Aorta (tissue), 5 donors: ENCODE results near the gene CD59. TPM values are rescaled to one million over a fixed set of nuclear protein-coding genes. Genes with fewer than 3 reads are reported as not detected.

Experiments used
- ATAC-seq: fragments of 200-7000 bp; cut with Tn5 transposase; one replicate; pipeline ENCODE4 v1.9.1; 2022; ENCODE audit warnings: moderate library complexity; ENCODE audit not compliant: low FRiP score
- DNase-seq, 2 donors: peaks; one replicate each; pipeline ENCODE4 v3.0.0-alpha.2; 2020
- H3K27ac ChIP-seq, 2 donors: one replicate each; pipeline ENCODE4 v1.5.1; 2013; ENCODE audit warnings: low read length in 2 of 2, mild to moderate bottlenecking in 2 of 2, moderate library complexity in 2 of 2, control low read depth in 1 of 2, inconsistent platforms in 1 of 2, low read depth in 1 of 2
- H3K27me3 ChIP-seq, 2 donors: one replicate each; pipeline ENCODE4 v1.6.1; 2013; ENCODE audit warnings: control low read depth in 1 of 2, low read length in 1 of 2, mild to moderate bottlenecking in 1 of 2, moderate library complexity in 1 of 2; ENCODE audit not compliant: insufficient read depth in 2 of 2, control insufficient read depth in 1 of 2
- H3K36me3 ChIP-seq, 2 donors: one replicate each; pipeline ENCODE4 v1.6.1; 2013; ENCODE audit warnings: control low read depth in 1 of 2, low read length in 1 of 2, mild to moderate bottlenecking in 1 of 2; ENCODE audit not compliant: insufficient read depth in 2 of 2, control insufficient read depth in 1 of 2
- H3K4me1 ChIP-seq, 2 donors: one replicate each; pipeline ENCODE4 v1.6.1; 2013; ENCODE audit warnings: low read length in 2 of 2, control low read depth in 1 of 2, mild to moderate bottlenecking in 1 of 2, moderate library complexity in 1 of 2; ENCODE audit not compliant: insufficient read depth in 2 of 2, control insufficient read depth in 1 of 2
- H3K4me3 ChIP-seq, 2 donors: one replicate each; pipeline ENCODE4 v1.5.1; 2013; ENCODE audit warnings: low read length in 2 of 2, control low read depth in 1 of 2, mild to moderate bottlenecking in 1 of 2
- H3K9me3 ChIP-seq: one replicate; pipeline ENCODE4 v1.6.1; 2013; ENCODE audit warnings: mild to moderate bottlenecking, low read length; ENCODE audit not compliant: control insufficient read depth
- WGBS, 2 donors: extraction: QIAGEN DNeasy Blood & Tissue Kit; methylation state at CpG; one replicate each; pipeline ENCODE4 v1.1.7; 2013; 5-methylcytosine and 5-hydroxymethylcytosine counted together
- intact Hi-C, 2 donors: fragments of 100-400 bp; cut with DNase I; formaldehyde crosslinking; loops; one replicate each; pipeline versions ENCODE4 v1.14.2 to v1.15.0; 2022
- polyA plus RNA-seq, 2 donors: library from polyadenylated mRNA; stranded (reverse); fragments of 200-250 nt; gene quantifications; one replicate each; pipeline ENCODE4 v1.2.3, GENCODE V29; 2013
- total RNA-seq, 2 donors: library from RNA; stranded (reverse); fragmentation: NEBNext Ultra II Directional; extraction: Animal tissue kit (Norgen Biotek cat#: 25700); gene quantifications; one replicate each; pipeline ENCODE4 v1.2.1, GENCODE V29; 2021
- donor health status: healthy with polysubstance abuse.
- donor health status: Bipolar disorder and iron deficiency.
- donor health status: DM: no; HTN: no; CAD: no.
- donor health status: DM: no; HTN: no; CAD: no.
- donor health status: DM: yes; HTN: yes; CAD: no.

The CD59 gene
- total and polyA plus RNA-seq, 4 donors = 213 to 881 (median 604) TPM

GRCh38 chr11:33704240-33705002, 31.8 kb downstream of the CD59 start:
- H3K4me3 ChIP-seq = no peak overlapping the region
- no peak for DNase-seq
- 68 to 76% methylated on average over 7 of the region's 7 CpGs for WGBS, 2 donors
- H3K9me3 ChIP-seq = no peaks in the 10 kb centered on the region
- H3K4me1 ChIP-seq = peaks cover 0 to 2% of the 10 kb centered on the region in 2 donors
- no peak overlapping the region for H3K27ac ChIP-seq
- H3K27me3 ChIP-seq = no peaks in the 10 kb centered on the region
- peaks cover 1 to 7% of the 10 kb centered on the region in 2 donors for H3K36me3 ChIP-seq
- intact Hi-C loops = loop anchor here in 1 of 2 donors (5.0 kb wide), 1 partner anchor 33 kb away; the partner anchor contains the start of gene CD59
- no peak for ATAC-seq

GRCh38 chr11:33703788-33704187, 32.4 kb downstream of the CD59 start:
- no peak overlapping the region for H3K27ac ChIP-seq
- no peak for ATAC-seq
- 55 to 60% methylated on average over 4 of the region's 4 CpGs for WGBS, 2 donors
- H3K4me3 ChIP-seq = no peak overlapping the region
- no peaks in the 10 kb centered on the region for H3K27me3 ChIP-seq
- no peaks in the 10 kb centered on the region for H3K9me3 ChIP-seq
- DNase-seq = no peak
- intact Hi-C loops = loop anchor here (2.0 to 5.0 kb wide), 2 partner anchors 34 to 71 kb away; partner anchors contain the start of genes CD59 (in 1 of the 2) and FBXO3 (in 1 of the 2)
- peaks cover 0 to 2% of the 10 kb centered on the region in 2 donors for H3K4me1 ChIP-seq
- H3K36me3 ChIP-seq = peaks cover 0 to 6% of the 10 kb centered on the region in 2 donors

- no peak overlapping the region for H3K4me3 ChIP-seq
- H3K27ac ChIP-seq = no peak overlapping the region
- no peaks in the 10 kb centered on the region for H3K9me3 ChIP-seq
- WGBS, 2 donors = 83 to 84% methylated on average over 5 of the region's 5 CpGs
- intact Hi-C loops = loop anchor here (2.0 to 5.0 kb wide), 2 partner anchors 34 to 72 kb away; partner anchors contain the start of genes CD59 (in 1 of the 2) and FBXO3 (in 1 of the 2)
- no peak for ATAC-seq
- peaks cover 0 to 2% of the 10 kb centered on the region in 2 donors for H3K4me1 ChIP-seq
- no peaks in the 10 kb centered on the region for H3K27me3 ChIP-seq
- DNase-seq = no peak
- H3K36me3 ChIP-seq = peaks cover 0 to 6% of the 10 kb centered on the region in 2 donors
Observed at GRCh38 chr11:33703234-33703633, 33.0 kb downstream of the CD59 start.

- peaks cover 0 to 4% of the 10 kb centered on the region in 2 donors for H3K36me3 ChIP-seq
- no peak overlapping the region for H3K27ac ChIP-seq
- no peak for ATAC-seq
- DNase-seq = no peak
- peak overlapping the region in 1 of 2 donors; percentile 38 for H3K4me3 ChIP-seq
- 31 to 38% methylated on average over 7 of the region's 7 CpGs for WGBS, 2 donors
- no peaks in the 10 kb centered on the region for H3K27me3 ChIP-seq
- H3K4me1 ChIP-seq = no peaks in the 10 kb centered on the region
- no peaks in the 10 kb centered on the region for H3K9me3 ChIP-seq
- intact Hi-C loops = loop anchor here (2.0 to 5.0 kb wide), 2 partner anchors 36 to 73 kb away; partner anchors contain the start of genes CD59 (in 1 of the 2) and FBXO3 (in 1 of the 2)
Observed at GRCh38 chr11:33701302-33702230, 34.7 kb downstream of the CD59 start.

GRCh38 chr11:33700502-33701271, 35.5 kb downstream of the CD59 start, which contains the start of gene C11orf91:
Gene C11orf91, minus strand, starts transcription at chr11:33700826. Its CDS starts 86 bp downstream, at chr11:33700740.
- peak; percentile 96 for ATAC-seq
- intact Hi-C loops = loop anchor here in 1 of 2 donors (5.0 kb wide), 1 partner anchor 37 kb away; the partner anchor contains the start of gene CD59

GRCh38 chr11:33700063-33700501, 36.1 kb downstream of the CD59 start:
- WGBS, 2 donors = 36 to 39% methylated on average over 24 to 25 of the region's 25 CpGs
- peak overlapping the region; percentile 2 to 38 for H3K4me3 ChIP-seq
- no peaks in the 10 kb centered on the region for H3K27me3 ChIP-seq
- no peaks in the 10 kb centered on the region for H3K9me3 ChIP-seq
- H3K36me3 ChIP-seq = no peaks in the 10 kb centered on the region
- DNase-seq (peak in 1 of 2 donors; percentile 64), ATAC-seq (no peak)
- intact Hi-C loops = loop anchor here in 1 of 2 donors (5.0 kb wide), 1 partner anchor 37 kb away; the partner anchor contains the start of gene CD59
- H3K27ac ChIP-seq = no peak overlapping the region
- no peaks in the 10 kb centered on the region for H3K4me1 ChIP-seq

More at GRCh38 chr11:33700502-33701271, 35.5 kb downstream of the CD59 start, which contains the start of gene C11orf91:
- H3K9me3 ChIP-seq = no peaks in the 10 kb centered on the region
- 1% methylated on average over 28 to 72 of the region's 72 CpGs for WGBS, 2 donors
- no peaks in the 10 kb centered on the region for H3K27me3 ChIP-seq
- H3K27ac ChIP-seq = no peak within 1 kb of the TSS
- no peaks in the 10 kb centered on the region for H3K4me1 ChIP-seq
- DNase-seq = peak; percentile 97 to 99
- peaks cover 0 to 2% of the 10 kb centered on the region in 2 donors for H3K36me3 ChIP-seq
- H3K4me3 ChIP-seq = peak within 1 kb of the TSS; percentile 2 to 38

GRCh38 chr11:33699515-33700062, 36.6 kb downstream of the CD59 start:
- no peak overlapping the region for H3K27ac ChIP-seq
- no peaks in the 10 kb centered on the region for H3K36me3 ChIP-seq
- no peak for ATAC-seq
- intact Hi-C loops = loop anchor here (2.0 to 10.0 kb wide), 3 partner anchors 35 to 445 kb away; partner anchors contain the start of genes CD59 (in 1 of the 2) and HIPK3 (in 1 of the 2)
- H3K9me3 ChIP-seq = no peaks in the 10 kb centered on the region
- DNase-seq = no peak
- H3K4me1 ChIP-seq = no peaks in the 10 kb centered on the region
- 74 to 81% methylated on average over 12 of the region's 12 CpGs for WGBS, 2 donors
- no peaks in the 10 kb centered on the region for H3K27me3 ChIP-seq
- no peak overlapping the region for H3K4me3 ChIP-seq
